SK-N-SH treated with all-trans-retinoic acid at 6 μM for 48 hours (cell line): ENCODE results near the gene LAPTM5.

Source experiments
- ATAC-seq: fragments of 200-7000 bp; cut with Tn5 transposase; 3 replicates; pipeline ENCODE4 v1.9.1; 2020; ENCODE audit warnings: mild to moderate bottlenecking, moderate library complexity
- ARNTL ChIP-seq: fragments of 450-650 bp; formaldehyde crosslinking; IDR thresholded peaks from 2 replicates; pipeline ENCODE4 v1.5.0; 2020; ENCODE audit warnings: low read depth, mild to moderate bottlenecking, moderate library complexity, borderline replicate concordance
- BACH2 ChIP-seq: fragments of 250-450 bp; sonication (Bioruptor Pico); IDR thresholded peaks from 2 replicates; pipeline ENCODE4 v1.9.0; 2021; ENCODE audit warnings: mild to moderate bottlenecking, borderline replicate concordance
- ESRRG ChIP-seq: fragments of 250-450 bp; sonication (Bioruptor Pico); IDR thresholded peaks from 2 replicates; pipeline ENCODE4 v1.6.1; 2021; ENCODE audit warnings: mild to moderate bottlenecking
- GLIS3 ChIP-seq: fragments of 250-450 bp; sonication (Bioruptor Pico); IDR thresholded peaks from 2 replicates; pipeline ENCODE4 v1.5.0; 2020; ENCODE audit warnings: mild to moderate bottlenecking, moderate library complexity
- OSR1 ChIP-seq: fragments of 250-450 bp; sonication (Bioruptor Pico); IDR thresholded peaks from 2 replicates; pipeline ENCODE4 v1.8.0; 2022; ENCODE audit warnings: moderate library complexity, mild to moderate bottlenecking, inconsistent platforms
- PPARA ChIP-seq: fragments of 250-450 bp; sonication (Bioruptor Pico); IDR thresholded peaks from 2 replicates; pipeline ENCODE4 v1.5.0; 2020; ENCODE audit warnings: mild to moderate bottlenecking, borderline replicate concordance
- RARB ChIP-seq: fragments of 250-450 bp; sonication (Bioruptor Pico); IDR thresholded peaks from 2 replicates; pipeline ENCODE4 v1.8.0; 2021; ENCODE audit warnings: mild to moderate bottlenecking, moderate library complexity
- SNAI2 ChIP-seq: fragments of 250-450 bp; sonication (Bioruptor Pico); IDR thresholded peaks from 2 replicates; pipeline ENCODE4 v1.5.0; 2020; ENCODE audit warnings: mild to moderate bottlenecking, moderate library complexity
- TCF4 ChIP-seq: fragments of 250-450 bp; sonication (Bioruptor Pico); IDR thresholded peaks from 2 replicates; pipeline ENCODE4 v1.8.0; 2021; ENCODE audit warnings: mild to moderate bottlenecking, moderate library complexity, borderline replicate concordance
- TOX ChIP-seq: fragments of 250-450 bp; sonication (Bioruptor Pico); IDR thresholded peaks from 2 replicates; pipeline ENCODE4 v1.8.0; 2021; ENCODE audit warnings: mild to moderate bottlenecking, moderate library complexity, borderline replicate concordance
- ZC3H10 ChIP-seq: fragments of 250-450 bp; sonication (Bioruptor Pico); IDR thresholded peaks from 2 replicates; pipeline ENCODE4 v1.5.1; 2021; ENCODE audit warnings: mild to moderate bottlenecking, moderate library complexity
- ZFP30 ChIP-seq: fragments of 450-650 bp; formaldehyde crosslinking; IDR thresholded peaks from 2 replicates; pipeline ENCODE4 v1.5.0; 2022; ENCODE audit warnings: mild to moderate bottlenecking, moderate library complexity
- ZNF565 ChIP-seq: fragments of 450-650 bp; formaldehyde crosslinking; conservative IDR thresholded peaks from 2 replicates; pipeline ENCODE4 v1.5.0; 2020; ENCODE audit warnings: low read depth, mild to moderate bottlenecking, moderate library complexity
- ZNF8 ChIP-seq: fragments of 450-650 bp; formaldehyde crosslinking; IDR thresholded peaks from 2 replicates; pipeline ENCODE4 v1.5.0; 2020; ENCODE audit warnings: mild to moderate bottlenecking, moderate library complexity
- TF ChIP-seq, protein P1 (sequence below): fragments of 250-450 bp; sonication (Bioruptor Pico); IDR thresholded peaks from 2 replicates; pipeline ENCODE4 v1.5.0; 2020; ENCODE audit warnings: mild to moderate bottlenecking, moderate library complexity
- TF ChIP-seq, protein P2 (sequence below): fragments of 250-450 bp; sonication (Bioruptor Pico); IDR thresholded peaks from 2 replicates; pipeline ENCODE4 v1.5.1; 2021; ENCODE audit warnings: mild to moderate bottlenecking, moderate library complexity
- TF ChIP-seq, protein P3 (sequence below): fragments of 250-450 bp; sonication (Bioruptor Pico); IDR thresholded peaks from 2 replicates; pipeline ENCODE4 v1.8.0; 2020; ENCODE audit warnings: mild to moderate bottlenecking, moderate library complexity, borderline replicate concordance

The LAPTM5 gene

DNA sequence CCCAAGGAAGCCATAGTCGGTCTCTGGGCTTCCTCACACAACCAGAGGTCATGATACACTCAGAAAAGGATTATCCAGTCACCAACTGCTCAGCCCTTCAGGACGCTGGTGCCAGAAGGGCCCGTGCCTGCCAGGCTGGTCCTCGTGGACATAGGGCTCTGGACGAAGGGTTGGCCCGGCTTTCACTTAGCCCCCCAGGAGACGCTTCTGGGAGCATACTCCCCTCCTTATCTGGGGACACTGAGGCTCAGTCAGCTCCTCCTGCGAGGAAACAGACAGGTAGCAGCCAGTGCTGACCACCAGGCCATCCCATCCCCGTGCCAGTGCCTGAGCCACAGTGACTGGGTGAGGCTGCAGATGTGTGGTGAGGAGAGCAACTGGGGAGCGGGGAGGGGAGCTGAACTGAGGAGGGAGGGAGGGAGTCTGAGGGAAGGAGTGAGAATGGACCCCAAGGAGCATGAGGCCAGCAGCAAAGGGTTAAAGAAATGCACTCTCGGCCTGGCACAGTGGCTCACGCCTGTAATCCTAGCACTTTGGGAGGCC is 17.9 kb upstream of the LAPTM5 start:
- TF ChIP-seq TOX (no peak), ARNTL (CRISPR knock-in tag) (no peak), ZFP30 (CRISPR knock-in tag) (no peak), ZNF565 (CRISPR knock-in tag) (no peak), ZNF8 (no peak), ZC3H10 (CRISPR knock-in tag) (no peak), TCF4 (CRISPR knock-in tag) (no peak), ESRRG (CRISPR knock-in tag) (no peak), PPARA (CRISPR knock-in tag) (no peak), OSR1 (CRISPR knock-in tag) (no peak), RARB (CRISPR knock-in tag) (no peak), GLIS3 (CRISPR knock-in tag) (no peak), SNAI2 (no peak)
- TF ChIP-seq, protein P1, sequence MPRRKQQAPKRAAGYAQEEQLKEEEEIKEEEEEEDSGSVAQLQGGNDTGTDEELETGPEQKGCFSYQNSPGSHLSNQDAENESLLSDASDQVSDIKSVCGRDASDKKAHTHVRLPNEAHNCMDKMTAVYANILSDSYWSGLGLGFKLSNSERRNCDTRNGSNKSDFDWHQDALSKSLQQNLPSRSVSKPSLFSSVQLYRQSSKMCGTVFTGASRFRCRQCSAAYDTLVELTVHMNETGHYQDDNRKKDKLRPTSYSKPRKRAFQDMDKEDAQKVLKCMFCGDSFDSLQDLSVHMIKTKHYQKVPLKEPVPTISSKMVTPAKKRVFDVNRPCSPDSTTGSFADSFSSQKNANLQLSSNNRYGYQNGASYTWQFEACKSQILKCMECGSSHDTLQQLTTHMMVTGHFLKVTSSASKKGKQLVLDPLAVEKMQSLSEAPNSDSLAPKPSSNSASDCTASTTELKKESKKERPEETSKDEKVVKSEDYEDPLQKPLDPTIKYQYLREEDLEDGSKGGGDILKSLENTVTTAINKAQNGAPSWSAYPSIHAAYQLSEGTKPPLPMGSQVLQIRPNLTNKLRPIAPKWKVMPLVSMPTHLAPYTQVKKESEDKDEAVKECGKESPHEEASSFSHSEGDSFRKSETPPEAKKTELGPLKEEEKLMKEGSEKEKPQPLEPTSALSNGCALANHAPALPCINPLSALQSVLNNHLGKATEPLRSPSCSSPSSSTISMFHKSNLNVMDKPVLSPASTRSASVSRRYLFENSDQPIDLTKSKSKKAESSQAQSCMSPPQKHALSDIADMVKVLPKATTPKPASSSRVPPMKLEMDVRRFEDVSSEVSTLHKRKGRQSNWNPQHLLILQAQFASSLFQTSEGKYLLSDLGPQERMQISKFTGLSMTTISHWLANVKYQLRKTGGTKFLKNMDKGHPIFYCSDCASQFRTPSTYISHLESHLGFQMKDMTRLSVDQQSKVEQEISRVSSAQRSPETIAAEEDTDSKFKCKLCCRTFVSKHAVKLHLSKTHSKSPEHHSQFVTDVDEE (CRISPR knock-in tag), result no peak
- TF ChIP-seq, protein P2, sequence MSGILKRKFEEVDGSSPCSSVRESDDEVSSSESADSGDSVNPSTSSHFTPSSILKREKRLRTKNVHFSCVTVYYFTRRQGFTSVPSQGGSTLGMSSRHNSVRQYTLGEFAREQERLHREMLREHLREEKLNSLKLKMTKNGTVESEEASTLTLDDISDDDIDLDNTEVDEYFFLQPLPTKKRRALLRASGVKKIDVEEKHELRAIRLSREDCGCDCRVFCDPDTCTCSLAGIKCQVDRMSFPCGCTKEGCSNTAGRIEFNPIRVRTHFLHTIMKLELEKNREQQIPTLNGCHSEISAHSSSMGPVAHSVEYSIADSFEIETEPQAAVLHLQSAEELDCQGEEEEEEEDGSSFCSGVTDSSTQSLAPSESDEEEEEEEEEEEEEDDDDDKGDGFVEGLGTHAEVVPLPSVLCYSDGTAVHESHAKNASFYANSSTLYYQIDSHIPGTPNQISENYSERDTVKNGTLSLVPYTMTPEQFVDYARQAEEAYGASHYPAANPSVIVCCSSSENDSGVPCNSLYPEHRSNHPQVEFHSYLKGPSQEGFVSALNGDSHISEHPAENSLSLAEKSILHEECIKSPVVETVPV, result no peak
- TF ChIP-seq, all 23 proteins: peak for 0
- no peak for ATAC-seq

DNA sequence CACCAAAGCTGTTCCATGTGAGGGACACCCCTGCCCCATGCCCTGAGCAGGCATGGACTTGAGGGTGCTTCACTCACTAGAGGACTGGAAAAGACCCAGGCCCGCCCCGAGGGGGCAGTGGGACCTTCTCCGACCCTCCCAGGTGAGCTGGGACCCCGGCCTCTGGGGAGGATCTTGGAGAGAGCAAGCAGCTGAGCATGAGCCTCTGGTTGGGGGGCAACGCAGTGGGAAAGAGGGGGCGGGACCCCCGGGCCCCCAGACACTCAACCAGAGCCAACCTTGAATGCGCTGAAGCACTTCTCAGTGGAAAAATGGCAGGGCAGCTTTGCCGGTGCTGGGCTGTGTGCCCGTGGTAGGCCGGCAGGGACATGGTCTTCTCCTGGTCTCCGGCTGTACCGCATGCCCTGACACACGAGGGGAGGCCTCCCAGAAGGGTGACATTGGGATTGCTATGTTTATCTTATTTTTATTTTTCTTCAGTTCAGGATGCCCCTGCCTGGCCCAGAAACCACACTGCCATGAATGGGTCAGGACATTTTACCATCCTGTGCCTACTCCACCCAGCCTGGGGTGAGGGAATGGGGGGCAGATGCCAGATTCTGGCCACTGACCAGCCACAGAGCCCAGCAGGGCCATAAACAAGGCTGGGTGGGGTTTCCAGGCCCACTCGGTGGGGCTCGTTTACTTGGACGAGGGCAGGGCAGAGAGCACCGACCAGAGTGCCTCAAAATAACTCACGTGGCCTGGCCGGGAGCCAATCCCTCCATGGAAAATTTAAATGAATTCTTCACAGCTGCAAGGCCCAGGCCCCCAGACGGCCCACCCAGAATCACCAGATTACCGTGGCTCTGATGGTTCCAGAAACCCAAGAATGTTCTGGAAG is 17.2 kb upstream of the LAPTM5 start:
- ATAC-seq, result no peak
- TF ChIP-seq RARB (CRISPR knock-in tag) (no peak), OSR1 (CRISPR knock-in tag) (no peak), ZNF8 (no peak), ZFP30 (CRISPR knock-in tag) (no peak), ESRRG (CRISPR knock-in tag) (no peak), PPARA (CRISPR knock-in tag) (no peak), TOX (no peak), ZC3H10 (CRISPR knock-in tag) (no peak), ARNTL (CRISPR knock-in tag) (no peak), BACH2 (CRISPR knock-in tag) (no peak)
- TF ChIP-seq, protein P2, result no peak
- TF ChIP-seq, protein P1 (CRISPR knock-in tag), result no peak

DNA sequence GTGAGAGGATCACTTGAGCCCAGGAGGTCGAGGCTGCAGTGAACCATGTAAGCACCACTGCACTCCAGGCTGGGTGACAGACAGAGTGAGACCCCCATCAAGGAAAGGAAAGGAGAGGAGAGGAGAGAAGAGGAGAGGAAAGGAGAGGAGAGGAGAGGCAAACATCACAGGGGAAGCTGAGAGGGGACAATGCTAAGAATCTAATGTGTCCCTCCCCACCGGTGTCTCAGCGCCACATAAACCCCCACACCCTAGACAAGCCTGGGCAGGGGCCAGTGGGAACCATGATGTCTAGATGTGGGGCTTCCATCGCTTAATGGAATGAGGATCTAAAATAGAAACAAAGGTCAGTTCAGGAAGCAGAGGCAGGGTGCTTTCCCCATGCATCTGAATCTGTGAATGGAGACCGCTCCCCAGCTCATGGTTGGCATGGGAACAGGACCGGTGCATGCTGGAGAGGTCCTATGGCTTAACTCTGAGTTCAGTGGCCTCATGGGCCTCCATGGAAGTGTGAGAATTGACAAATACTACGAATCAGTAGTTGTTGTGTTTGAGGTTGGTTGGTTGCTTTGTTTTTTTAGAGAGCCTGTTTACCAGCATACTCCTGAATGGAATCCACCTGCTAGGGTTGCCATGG is 16.3 kb upstream of the LAPTM5 start:
- TF ChIP-seq ZNF8 (no peak), OSR1 (CRISPR knock-in tag) (no peak), BACH2 (CRISPR knock-in tag) (no peak)
- TF ChIP-seq, protein P3, sequence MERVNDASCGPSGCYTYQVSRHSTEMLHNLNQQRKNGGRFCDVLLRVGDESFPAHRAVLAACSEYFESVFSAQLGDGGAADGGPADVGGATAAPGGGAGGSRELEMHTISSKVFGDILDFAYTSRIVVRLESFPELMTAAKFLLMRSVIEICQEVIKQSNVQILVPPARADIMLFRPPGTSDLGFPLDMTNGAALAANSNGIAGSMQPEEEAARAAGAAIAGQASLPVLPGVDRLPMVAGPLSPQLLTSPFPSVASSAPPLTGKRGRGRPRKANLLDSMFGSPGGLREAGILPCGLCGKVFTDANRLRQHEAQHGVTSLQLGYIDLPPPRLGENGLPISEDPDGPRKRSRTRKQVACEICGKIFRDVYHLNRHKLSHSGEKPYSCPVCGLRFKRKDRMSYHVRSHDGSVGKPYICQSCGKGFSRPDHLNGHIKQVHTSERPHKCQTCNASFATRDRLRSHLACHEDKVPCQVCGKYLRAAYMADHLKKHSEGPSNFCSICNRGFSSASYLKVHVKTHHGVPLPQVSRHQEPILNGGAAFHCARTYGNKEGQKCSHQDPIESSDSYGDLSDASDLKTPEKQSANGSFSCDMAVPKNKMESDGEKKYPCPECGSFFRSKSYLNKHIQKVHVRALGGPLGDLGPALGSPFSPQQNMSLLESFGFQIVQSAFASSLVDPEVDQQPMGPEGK (CRISPR knock-in tag), result no peak
- TF ChIP-seq, protein P1 (CRISPR knock-in tag), result no peak
- no peak for ATAC-seq
